ENCODE measurements around the gene LRRC73.
"Not testable (repeated sequence)": the region's sequence is repeated elsewhere in the genome, so short reads cannot be mapped to it uniquely, and the experiment has no call there.

LRRC73 gene

DNA sequence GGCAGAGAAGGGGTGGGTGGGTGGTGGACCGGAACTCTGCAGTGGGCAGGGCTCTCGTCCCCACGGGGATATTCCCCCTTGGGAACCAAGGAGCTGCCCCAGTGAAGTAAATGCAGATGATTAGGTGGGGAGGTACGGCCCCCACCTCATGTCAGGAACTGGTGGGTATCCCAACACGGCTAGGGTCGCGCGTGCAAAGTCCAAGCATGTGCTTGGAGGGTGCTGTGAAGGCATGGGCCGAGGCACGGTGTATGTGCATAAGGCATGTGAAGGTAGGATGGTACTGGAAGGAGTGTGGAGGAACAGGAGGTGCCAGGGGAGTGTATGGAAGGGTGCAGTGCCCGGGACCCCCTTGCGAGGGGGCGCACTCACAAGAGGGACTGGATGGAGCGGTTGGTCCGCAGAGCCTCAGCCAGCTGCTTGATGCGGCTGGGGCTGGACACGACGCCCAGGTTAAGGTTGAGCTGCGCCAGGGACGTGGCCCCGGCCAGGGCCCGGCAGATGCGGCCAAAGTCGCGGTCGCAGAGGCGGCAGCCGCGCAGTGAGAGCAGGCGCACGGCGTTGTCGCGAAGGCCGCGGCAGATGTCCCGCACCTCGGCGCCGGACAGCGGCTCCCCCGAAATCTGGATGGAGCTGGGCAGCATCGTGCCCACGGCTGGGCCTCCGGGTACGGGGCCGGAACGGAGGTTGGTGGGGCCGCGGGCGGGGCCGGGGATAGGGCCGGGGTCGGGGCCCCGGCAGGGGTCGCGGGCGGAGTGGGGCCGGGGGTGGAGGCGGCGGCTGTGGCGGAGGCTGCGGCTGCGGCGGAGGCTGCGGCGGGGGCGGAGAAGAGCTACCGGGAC lies 783 bp downstream of the LRRC73 start:
- no peak for DNase-seq

DNA sequence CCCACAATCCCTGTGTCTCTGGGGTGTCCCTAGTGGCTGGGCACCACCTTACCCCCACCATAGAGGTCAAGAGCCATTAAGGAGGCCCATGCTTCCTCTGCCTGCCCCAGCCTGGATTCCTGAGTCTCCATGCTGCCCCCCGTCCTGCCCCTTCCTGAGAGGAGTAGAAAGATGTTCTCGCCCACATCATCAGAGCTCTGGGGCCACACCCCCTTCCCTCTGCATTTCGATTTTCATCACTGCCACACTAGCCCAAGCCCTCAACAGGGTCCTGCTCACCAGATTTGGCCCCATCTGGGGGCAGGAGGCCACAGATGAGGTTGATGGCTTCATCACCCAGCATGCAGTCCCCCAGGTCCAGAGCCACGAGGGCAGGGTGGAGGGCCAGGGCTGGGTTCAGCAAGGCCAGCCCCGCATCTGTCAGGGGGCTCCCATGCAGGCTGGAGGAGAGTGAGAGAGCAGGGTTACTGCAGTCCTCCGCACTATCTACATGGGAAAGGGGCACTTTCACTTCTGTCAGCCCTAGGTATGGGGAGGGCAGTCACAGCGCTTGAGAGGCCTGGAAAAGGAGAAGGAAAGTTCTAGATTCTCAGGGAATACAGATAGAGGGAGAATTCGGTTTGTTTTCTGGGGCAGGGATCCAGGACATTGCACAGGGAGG lies 1.5 kb downstream of the LRRC73 start:
- no peak for DNase-seq

DNA sequence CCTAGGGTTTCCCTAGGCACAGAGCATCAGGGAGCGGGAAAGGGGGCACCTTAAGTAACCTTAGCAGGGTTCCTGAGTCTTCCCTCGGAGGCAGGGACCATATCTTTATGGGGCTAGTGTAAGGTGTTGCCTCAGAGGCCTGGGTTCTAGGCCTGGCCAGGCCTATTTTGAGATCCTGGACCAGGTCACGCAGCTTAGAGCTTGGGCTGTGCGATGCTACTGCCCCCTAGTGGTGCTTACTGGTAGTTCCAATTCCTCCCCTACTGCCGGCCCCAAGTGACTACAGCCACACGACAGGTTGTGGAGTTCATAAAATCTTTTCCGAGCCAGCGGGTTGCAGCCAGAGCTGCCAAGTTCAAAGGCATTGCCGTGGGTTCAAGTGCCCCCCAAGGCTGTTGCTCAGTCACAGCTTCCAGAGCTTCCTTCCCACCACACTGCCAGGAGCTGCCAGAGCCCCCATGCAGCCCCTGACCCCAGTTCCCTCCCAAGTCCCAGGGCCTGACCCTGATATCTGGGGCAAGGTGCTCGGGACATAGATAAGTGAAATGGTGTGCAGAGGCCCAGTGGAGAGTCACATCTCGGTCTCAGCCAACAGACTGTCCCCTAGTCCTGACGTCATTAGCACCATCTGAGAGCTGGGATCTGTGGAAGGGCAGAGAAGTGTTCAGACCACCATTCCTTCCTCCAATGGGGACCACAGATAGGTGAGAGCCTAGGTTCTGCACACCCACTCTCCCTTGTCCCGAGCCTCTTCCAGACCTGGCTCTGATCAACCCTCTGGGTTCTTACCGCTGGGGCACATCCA lies 3.3 kb downstream of the LRRC73 start:
- DNase-seq, result peak; percentile 75

DNA sequence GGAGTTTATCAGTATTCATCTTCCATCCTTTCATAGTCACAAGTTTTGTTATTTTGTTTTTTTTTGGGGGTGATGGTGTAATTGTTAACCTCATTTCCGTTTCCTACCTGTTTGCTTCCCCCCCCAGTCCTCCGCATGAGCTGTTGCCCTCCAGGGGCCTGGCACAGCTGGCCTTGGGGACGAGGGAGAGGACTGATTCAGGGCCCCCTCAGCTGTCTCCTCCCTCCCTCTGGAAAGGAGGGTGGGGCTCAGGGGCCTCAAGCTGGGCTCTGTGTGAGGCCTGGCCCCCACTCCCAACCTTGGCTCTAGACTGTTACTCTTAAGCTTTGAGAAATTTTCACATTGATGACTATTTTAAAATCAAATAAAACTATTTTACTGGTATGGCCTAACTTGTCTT lies 4.0 kb downstream of the LRRC73 start:
- DNase-seq, result no peak

DNA sequence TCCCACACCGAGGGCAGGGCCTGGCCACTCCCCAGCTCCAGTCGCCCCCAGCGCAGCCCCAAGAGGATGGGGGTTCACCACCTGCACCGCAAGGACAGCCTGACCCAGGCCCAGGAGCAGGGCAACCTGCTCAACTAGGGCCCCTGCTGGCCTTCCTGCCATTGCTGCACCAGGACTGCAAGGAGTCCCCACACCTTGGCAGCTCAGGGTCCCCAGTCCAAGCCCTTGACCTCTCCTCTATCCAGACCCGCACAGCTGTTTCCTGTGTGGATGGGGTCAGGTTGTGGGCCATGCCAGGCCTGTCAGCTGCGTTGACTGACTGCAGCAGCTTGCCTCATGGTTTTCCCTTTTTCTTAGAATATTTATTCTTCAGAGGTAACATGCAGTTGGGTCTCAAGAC lies 4.4 kb downstream of the LRRC73 start:
- DNase-seq, result no peak

DNA sequence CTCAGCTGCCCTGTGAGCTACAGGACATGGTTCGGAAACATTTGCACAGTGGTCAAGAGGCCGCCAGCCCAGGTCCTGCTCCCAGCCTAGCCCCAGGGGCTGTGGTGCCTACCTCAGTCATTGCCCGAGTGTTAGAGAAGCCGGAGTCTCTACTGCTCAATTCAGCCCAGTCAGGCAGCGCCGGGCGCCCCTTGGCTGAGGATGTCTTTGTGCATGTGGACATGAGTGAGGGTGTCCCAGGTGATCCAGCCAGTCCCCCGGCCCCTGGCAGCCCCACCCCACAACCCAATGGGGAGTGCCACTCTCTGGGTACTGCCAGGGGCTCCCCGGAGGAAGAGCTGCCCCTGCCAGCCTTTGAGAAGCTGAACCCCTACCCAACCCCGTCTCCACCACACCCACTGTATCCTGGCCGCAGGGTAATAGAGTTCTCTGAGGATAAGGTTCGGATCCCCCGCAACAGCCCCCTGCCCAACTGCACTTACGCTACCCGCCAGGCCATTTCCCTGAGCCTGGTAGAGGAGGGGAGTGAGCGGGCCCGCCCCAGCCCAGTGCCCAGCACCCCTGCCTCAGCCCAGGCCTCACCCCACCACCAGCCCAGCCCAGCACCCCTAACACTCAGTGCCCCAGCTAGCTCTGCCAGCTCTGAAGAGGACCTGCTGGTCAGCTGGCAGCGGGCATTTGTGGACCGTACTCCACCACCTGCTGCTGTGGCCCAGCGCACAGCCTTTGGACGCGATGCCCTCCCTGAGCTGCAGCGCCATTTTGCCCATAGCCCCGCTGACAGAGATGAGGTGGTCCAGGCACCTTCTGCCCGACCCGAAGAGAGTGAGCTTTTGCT lies 5.2 kb downstream of the LRRC73 start:
- DNase-seq, result no peak

DNA sequence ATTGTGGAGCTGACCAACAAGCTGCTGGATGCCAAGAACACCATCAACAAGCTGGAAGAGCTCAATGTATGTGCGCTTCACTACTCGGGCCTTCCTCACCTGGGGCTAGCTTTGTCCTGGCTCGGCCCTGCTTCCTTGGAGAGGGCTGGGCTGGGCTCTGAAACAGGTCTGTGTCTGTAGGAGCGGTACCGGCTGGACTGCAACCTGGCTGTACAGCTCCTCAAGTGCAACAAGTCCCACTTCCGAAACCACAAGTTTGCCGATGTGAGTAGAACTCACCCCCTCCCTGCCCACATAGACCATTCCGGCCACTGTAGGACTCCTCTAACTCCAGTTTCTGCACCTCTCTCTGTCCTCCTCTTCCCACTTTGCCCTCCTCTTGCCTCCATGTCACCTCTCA lies 6.7 kb downstream of the LRRC73 start:
- no peak for DNase-seq

DNA sequence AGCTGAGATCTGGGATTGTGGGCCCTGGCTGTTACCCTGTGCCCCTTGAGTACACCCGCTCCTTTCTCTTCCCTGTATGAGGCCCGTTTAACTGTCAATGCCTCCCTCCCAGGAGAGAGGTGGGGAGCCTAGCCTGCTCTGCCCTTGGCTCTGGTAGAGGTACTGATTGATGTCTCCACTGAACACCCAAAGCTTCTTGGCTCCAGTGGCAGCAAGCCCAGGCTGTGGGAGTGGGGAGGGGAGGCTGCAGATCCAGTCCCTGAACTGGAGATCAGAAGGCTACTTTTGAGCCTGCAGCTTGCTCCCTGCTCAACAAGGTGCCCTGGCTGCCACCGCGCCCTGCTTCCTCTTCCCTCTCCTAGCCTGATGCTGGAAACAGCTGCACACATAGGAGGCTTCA lies 7.5 kb downstream of the LRRC73 start:
- DNase-seq, result no peak

DNA sequence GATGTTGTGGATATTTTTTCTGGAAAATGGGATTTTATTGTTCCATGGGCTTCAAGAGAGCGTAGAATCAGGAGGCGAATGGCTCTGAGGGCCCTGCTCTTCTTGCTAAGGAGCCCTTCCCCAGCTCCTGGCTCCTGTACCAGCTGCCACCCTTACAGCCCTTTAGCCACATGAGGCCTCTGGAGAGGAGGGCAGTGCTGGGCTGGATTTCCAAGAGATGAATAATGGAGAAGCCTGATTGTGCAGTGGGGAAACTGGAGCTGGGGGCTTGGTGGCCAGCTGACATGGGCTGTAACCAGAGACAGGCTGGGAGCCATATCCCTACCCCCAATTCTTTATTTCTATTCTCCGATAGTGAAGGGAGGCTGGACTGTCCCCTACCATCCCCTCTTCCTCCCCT lies 9.2 kb downstream of the LRRC73 start:
- no peak for DNase-seq

DNA sequence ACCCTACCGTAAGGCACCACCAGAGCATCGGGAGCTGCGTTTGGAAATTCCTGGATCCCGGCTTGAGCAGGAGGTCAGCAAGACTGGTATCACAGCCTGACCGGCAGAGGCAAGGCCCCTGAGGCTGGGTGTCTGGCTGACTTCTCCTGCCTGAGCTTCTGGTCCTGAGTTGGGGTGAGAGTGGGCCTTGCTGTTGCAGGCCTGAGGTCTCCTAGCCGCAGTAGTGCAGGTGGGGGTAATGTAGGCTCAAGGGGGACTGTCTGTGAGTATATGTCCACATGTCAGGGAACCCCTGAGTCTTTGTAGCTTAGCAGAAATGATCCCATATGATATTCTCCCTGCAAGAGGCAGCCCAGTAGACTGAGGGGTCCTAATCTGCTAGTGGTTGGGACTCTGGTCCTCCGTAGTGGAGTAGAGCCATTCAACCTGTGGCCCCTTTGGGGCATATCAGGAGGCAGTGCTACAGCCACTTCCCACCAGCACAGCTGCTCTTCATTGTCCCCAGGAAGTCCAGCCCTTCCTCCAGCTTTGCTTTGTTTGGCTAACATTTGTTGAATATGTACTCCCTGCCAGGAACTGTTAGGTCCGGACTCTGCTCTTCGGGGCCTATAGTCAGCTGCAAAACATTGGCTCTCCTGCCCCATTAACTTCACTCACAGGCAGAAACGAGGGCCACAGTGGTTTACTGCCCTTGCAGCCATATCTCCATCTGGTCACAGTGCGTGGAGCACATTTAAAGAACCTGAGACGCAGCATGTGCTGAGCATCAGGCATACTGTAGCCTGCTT lies 10.9 kb downstream of the LRRC73 start:
- DNase-seq, result no peak

DNA sequence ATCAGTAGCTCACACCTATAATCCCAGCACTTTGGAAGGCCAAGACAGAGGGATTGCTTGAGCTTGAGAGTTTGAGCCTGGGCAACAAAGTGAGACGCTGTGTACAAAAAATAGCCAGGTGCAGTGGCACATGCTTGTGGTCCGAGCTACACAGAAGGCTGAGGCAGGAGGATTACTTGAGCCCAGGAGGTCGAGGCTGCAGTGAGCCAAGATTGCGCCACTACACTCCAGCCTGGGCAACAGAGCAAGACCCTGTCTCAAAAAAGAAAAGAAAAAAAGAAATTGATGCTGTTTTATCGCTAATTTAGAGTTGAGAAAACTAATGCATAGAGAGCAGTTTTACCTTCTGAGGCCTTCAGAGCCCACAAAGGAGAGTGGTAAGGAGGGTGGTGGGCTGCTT lies 11.9 kb downstream of the LRRC73 start:
- not testable (repeated sequence) for DNase-seq

DNA sequence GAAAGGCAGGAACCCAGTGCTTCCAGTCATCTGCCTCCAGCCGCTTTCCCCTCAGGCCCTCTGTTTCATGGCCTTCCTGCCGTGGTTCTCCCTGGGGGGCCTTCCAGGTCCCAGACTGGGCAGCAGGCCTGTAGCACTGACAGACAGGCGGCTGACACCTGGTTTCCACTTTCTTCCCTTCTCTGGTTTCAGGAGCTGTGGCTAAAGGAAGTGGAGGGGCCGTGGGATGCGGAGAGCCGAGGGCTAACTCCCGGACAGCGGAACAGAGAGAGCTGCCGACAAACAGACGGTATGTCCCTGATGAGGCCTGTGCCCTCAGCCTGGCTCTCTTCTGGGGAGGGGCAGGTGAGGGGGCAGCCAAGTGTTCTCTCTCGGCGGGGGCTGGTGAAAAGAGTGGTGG lies 12.5 kb downstream of the LRRC73 start:
- DNase-seq, result no peak

DNA sequence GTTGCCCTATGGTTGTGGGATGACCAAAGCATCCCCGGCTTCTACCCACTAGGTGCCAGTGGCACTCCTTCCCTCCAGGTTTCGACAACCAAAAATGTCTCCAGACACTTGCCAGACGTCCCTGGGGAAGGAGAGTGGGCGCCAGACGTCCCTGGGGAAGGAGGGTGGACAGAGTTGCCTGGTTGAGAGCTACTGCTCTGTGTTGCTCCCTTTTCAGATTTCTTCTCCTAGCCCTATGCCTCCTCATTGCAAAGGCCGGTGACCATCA lies 13.1 kb downstream of the LRRC73 start:
- no peak for DNase-seq

DNA sequence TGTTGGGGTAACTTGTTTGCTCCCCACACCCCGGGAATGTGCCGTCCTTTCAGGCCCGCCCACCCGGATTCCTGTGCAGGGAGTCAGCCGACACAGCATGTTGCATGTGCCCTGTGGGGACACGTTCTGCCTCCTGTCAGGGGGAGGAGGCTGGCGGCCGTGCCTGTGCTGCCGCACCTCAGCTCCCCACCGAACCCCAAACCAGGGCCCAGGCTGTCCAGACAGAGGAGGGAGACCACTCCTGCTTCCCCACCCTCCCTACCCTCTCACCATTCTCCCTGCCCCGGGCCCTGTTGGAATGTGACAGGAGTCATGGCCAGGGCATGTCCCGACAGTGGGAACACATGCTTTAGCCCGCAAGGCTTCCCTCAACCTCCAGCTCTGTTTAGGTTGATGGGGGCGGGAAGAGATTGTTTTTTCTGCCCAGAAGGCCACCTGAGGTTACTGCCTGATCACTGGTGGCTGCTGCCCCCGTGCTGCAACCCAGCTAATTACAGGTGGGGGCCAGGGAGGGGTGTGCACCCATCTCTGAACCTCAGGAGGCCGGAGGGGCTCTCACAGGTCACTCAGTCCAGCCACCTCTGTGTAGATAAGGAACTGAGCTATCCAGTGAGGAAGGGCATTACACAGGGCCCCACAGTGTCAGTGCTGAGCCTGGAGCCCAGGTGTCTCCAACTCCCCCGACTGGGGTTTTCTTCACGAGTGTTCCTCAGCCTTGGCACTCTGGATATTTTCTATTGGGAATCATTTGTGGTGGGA lies 13.6 kb downstream of the LRRC73 start:
- no peak for DNase-seq

DNA sequence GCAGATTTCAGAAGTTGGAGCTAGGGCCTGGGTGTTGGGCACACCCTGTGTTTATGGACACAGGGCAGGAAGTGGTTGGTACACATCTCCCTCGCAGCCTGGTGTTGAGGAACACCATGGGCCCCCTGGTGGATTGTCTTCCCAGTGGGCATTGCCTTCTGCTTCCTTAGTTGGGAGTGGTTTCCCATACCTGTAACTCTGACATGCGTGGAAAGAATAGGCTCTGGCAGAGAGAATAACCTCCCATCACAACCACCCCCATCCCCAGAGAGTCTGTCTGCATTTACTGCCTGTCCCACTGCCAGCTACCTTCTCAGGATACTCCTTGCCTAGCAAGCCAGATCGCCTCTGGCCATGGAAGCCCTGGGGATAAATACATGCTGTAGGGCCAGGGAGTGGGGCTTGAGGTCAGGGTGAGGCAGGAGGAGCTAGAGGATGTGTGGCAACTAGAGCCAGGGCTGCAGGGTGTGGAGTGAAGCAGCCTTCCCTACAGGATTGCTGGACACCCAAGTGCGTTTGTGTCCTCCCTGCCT lies 14.7 kb downstream of the LRRC73 start:
- no peak for DNase-seq

DNA sequence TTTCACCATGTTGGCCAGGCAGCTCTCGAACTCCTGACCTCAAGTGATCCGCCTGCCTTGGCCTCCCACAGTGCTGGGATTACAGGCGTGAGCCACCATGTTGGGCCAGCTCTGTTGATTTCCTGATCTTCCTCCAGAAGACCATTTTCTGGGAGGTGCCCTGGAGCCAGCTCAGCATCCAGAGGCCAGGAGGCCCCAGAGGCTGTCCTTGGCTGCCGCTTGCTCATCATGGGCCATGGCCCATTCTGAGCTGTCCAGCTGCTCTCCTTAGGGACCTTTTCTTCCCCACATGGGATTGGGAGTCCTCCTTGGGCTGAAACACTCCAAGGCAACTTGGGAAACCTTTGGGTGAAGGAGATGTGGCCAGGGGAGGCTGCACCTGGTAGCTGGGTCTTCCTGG lies 15.4 kb downstream of the LRRC73 start:
- no peak for DNase-seq

DNA sequence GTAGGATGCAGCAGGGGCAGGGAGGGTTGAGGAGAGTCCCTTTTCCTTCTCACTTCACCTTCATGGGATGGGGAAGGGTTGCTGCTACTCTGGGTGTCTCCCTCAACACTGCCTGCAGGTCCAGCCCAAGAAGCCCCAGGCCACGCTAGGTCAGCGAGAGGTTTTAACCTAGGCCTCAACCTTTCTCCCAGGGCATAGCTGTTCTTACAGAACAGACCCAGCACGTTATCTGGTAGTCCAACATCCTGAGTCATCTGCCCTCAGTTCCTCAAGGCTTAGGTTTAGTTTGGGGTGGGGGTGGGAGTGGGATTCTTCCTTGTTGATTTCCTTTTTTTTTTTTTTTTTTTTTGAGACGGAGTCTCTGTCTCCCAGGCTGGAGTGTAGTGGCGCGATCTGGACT lies 15.8 kb downstream of the LRRC73 start:
- DNase-seq, result no peak

DNA sequence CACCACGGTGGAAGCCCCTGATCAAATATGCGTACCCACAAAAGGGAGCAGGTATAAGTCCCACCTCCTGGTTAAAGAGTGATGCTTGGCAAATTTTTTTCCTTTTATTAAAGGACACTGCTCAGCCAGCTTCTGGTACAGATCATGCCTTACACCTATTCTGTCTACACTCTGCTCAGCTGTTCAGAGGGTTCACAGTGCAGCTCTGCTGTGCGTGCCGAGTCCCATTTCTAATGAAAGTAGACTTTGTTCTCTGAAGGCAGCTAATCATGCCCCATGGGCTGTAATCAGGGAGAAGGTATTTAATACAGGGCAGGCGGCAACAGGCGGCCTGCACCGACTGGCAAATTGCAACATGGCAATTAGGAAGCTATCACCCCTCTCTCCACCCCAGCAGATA lies 16.3 kb downstream of the LRRC73 start:
- no peak for DNase-seq

DNA sequence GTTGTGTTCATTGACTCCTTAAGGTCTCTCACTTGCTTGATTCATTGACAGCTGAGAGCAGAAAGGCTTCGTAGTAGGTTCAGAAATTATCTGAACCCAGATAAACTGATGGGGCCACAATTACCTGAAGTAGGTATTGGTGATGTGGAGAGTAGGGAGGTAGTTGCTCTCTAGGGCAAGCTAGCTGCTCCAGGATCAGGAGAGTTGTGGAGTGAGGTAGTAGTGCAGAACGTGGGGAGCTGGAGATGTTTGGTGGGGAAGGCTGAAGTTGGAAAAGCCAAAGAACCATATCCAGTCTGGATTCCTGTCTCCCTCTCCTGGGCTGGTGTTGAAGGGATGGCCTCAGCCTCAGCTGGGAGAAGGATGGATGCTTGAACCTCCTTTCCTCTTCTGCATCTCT lies 16.9 kb downstream of the LRRC73 start:
- DNase-seq, result no peak

DNA sequence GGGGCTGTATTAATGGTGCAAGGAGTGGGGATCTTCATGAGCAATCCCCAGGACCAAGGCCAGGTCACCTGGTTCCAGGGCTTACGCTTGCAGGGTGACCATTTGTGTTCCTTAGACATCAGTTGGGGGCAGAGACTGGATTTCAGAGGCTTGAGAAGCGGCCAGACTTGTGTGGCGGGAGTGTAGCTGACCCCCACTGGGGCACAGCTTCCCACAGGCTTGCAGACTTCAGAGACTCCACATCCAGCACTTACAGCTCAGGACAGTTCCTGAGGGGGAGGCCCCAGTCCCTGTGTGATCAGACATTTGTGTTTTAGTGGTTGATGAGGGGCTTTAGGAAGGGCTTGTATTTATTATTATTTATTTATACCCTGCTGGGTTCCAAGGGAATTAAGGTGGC lies 17.5 kb downstream of the LRRC73 start:
- DNase-seq, result no peak

All from NCI-H1092 (cell line).